HTERT RPE-1 (cell line): ENCODE results near the gene EFHD2.
"Not testable (repeated sequence)": the region's sequence is repeated elsewhere in the genome, so short reads cannot be mapped to it uniquely, and the experiment has no call there.

ENCODE experiments used
- in situ Hi-C: fragments of 300-500 bp; cut with MboI; formaldehyde crosslinking; loops from 4 replicates; pipeline ENCODE4 v1.14.3; 2020; ENCODE audit warnings: low sequenced_read_pairs

Gene EFHD2

GRCh38 chr1:15409388-15410222 is at the start of gene EFHD2:
TSS of gene EFHD2 (plus strand) at chr1:15409888. CDS start at chr1:15409972, 84 bp downstream.
- in situ Hi-C loops, result no loop called here

- in situ Hi-C loops, result no loop called here
Measured at GRCh38 chr1:15360700-15361099, 49.0 kb upstream of the EFHD2 start.

- in situ Hi-C loops, result no loop called here
Measured at GRCh38 chr1:15362096-15362736, 47.5 kb upstream of the EFHD2 start.

- in situ Hi-C loops, result no loop called here
Measured at GRCh38 chr1:15362737-15363128, 47.0 kb upstream of the EFHD2 start.

GRCh38 chr1:15364740-15365139 is 44.9 kb upstream of the EFHD2 start:
- in situ Hi-C loops, result no loop called here

GRCh38 chr1:15368888-15369287 is 40.8 kb upstream of the EFHD2 start:
- in situ Hi-C loops, result no loop called here

- in situ Hi-C loops, result no loop called here
Measured at GRCh38 chr1:15370268-15370667, 39.4 kb upstream of the EFHD2 start.

- in situ Hi-C loops, result no loop called here
Measured at GRCh38 chr1:15370781-15371520, 38.7 kb upstream of the EFHD2 start.

GRCh38 chr1:15371610-15372545 is 37.8 kb upstream of the EFHD2 start:
- in situ Hi-C loops, result no loop called here

- in situ Hi-C loops, result no loop called here
Measured at GRCh38 chr1:15378729-15379128, 31.0 kb upstream of the EFHD2 start.

- in situ Hi-C loops, result not testable (repeated sequence)
Measured at GRCh38 chr1:15379151-15379550, 30.5 kb upstream of the EFHD2 start.

- in situ Hi-C loops, result no loop called here
Measured at GRCh38 chr1:15380601-15381508, 28.8 kb upstream of the EFHD2 start.

GRCh38 chr1:15381805-15382204 is 27.9 kb upstream of the EFHD2 start:
- in situ Hi-C loops, result no loop called here

GRCh38 chr1:15382601-15383518 is 26.8 kb upstream of the EFHD2 start:
- in situ Hi-C loops, result no loop called here

GRCh38 chr1:15383810-15384209 is 25.9 kb upstream of the EFHD2 start:
- in situ Hi-C loops, result no loop called here

GRCh38 chr1:15384301-15384901 is 25.3 kb upstream of the EFHD2 start:
- in situ Hi-C loops, result no loop called here

- in situ Hi-C loops, result no loop called here
Measured at GRCh38 chr1:15385420-15385819, 24.3 kb upstream of the EFHD2 start.

- in situ Hi-C loops, result no loop called here
Measured at GRCh38 chr1:15386164-15386749, 23.4 kb upstream of the EFHD2 start.
